ENCODE measurements around the gene NLE1. TPM values are rescaled to one million over a fixed set of nuclear protein-coding genes. Genes with fewer than 3 reads are reported as not detected.
"Not testable (repeated sequence)": the region's sequence is repeated elsewhere in the genome, so short reads cannot be mapped to it uniquely, and the experiment has no call there.

Gene NLE1
- total RNA-seq, 2 experiments from 2014 or later, result 33.0 to 35.2 TPM

DNA sequence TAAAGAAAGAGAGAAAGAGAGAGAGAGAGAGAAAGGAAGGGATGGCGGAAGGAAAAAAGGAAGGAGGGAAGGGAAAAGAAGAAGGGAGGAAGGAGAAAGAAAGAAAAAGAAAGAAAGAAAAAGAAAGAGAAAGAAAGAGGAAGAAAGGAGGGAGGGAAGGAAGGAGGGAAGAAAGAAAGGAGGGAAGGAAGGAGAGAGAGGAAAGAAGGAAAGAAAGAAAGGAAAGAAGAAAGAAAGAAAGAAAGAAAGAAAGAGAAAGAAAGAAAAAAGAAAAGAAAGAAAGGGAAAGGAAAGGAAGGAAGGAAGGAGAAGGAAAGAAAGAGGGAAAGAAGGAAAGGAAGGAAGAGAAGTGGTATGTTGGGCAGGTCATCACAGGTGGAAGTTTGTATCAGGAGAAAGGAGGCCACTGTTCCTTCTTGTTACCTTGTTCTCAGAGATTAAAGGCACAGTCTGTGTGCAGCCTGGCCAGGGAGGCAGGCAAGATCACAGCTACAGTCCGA is 32.8 kb upstream of the NLE1 start:
- Mint-ChIP-seq H3K27me3 (ENCODE audit: low read depth) (no peaks in the 10 kb centered on the region), H3K36me3 (ENCODE audit: low read depth) (no peaks in the 10 kb centered on the region), H3K4me1 (ENCODE audit: low read depth) (peaks cover 56% of the 10 kb centered on the region), H3K27ac (no peak overlapping the region), H3K9me3 (no peaks in the 10 kb centered on the region), H3K4me3 (no peak overlapping the region)
- DNase-seq, result no peak
- intact Hi-C loops (cut with micrococcal nuclease), result loop anchor here (5.0 to 10.0 kb wide), 2 partner anchors 37 to 630 kb away; partner anchors contain the start of gene TAF15
- CTCF ChIA-PET, result no interaction called here

DNA sequence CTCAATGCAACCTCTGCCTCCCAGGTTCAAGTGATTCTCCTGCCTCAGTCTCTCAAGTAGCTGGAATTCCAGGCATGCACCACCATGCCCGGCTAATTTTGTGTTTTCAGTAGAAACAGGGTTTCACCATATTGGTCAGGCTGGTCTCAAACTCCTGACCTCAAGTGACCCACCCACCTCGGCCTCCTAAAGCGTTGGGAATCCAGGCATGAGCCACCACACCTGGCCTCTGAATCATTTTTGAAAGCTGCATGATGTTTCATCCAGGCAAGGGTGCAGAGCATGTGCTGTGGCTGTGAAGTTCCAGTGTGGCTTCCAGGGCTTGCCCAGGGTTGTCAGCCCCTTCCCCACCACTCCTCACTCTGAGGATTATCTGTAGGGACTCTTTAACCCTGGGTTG is 30.2 kb upstream of the NLE1 start:
- H3K27me3 Mint-ChIP-seq (ENCODE audit: low read depth); H3K9me3 Mint-ChIP-seq; H3K36me3 Mint-ChIP-seq (ENCODE audit: low read depth); DNase-seq; H3K4me3 Mint-ChIP-seq: not testable (repeated sequence)
- intact Hi-C loops (cut with micrococcal nuclease), result loop anchor here (1.0 to 10.0 kb wide), 3 partner anchors 67 to 632 kb away; partner anchors contain the start of gene TAF15
- Mint-ChIP-seq H3K27ac (peak overlapping the region; percentile 7), H3K4me1 (ENCODE audit: low read depth) (peaks cover 41% of the 10 kb centered on the region)
- CTCF ChIA-PET, result interaction anchor here (0.7 kb wide), 1 partner anchor 578 kb away, joined by 3 read pairs; no protein-coding TSS in a partner anchor

DNA sequence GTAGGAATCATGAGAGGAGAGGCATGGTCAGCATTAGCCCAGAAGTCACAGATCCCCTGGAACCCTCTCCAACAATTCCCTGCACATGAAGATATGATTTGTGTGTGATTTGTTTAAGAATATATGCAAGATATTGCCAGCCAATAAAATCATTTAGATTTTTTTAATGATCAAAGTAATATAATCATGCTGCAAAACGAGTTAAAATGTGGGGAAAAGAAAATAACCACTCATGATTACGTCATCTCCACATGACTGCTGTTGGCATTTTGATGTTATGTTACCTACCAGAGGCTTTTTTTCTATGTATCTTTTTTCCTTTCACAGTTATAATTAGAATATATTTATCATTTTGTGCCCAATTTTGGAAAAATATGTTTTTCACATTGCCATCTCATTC is 29.7 kb upstream of the NLE1 start:
- no peaks in the 10 kb centered on the region for H3K36me3 Mint-ChIP-seq (ENCODE audit: low read depth)
- intact Hi-C loops (cut with micrococcal nuclease), result loop anchor here (1.0 to 10.0 kb wide), 6 partner anchors 67 to 633 kb away; partner anchors contain the start of gene TAF15
- peaks cover 37% of the 10 kb centered on the region for H3K4me1 Mint-ChIP-seq (ENCODE audit: low read depth)
- CTCF ChIA-PET, result interaction anchor here (0.7 kb wide), 1 partner anchor 579 kb away, joined by 3 read pairs; no protein-coding TSS in a partner anchor
- no peaks in the 10 kb centered on the region for H3K9me3 Mint-ChIP-seq
- H3K27ac Mint-ChIP-seq, result peak overlapping the region; percentile 61
- DNase-seq, result no peak
- H3K27me3 Mint-ChIP-seq (ENCODE audit: low read depth), result no peaks in the 10 kb centered on the region
- H3K4me3 Mint-ChIP-seq, result no peak overlapping the region

DNA sequence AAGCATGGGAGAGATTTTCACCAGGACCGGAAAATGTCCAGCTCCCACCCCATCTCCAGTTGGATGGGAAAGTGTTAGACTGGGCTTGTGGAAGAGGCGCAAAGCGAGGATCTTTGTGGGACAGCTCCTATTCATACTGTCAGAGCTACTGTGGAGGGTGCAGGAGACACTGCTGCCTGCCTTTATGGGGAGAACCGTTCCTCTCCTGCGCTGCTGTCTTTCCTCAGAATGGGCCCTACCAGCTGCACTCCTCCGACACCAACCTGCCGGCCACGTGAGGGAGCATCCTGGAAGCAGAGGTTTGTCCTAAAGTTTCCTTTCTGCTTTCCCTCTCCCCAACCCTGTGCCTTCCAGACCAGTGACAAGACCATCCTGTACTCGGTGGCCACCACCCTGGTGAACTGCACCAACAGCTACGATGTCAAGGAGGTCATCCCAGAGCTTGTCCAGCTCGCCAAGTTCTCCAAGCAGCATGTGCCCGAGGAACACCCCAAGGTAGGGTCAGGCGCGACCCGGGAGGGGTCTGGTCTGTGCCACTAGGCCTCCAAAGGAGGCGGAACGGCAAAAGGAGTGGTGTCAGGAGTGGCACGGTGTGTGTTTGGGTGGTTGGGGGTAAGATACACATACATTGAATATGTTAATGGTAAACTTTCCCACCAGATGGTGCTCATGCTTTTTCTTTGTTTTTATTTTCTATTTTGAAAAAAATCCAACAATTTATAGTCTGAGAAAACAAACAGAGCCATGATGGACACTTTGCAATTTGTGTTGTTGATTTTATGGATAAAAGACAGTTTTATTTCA is 29.1 kb upstream of the NLE1 start:
- H3K27ac Mint-ChIP-seq, result peak overlapping the region; percentile 61
- no peak overlapping the region for H3K4me3 Mint-ChIP-seq
- no peak for DNase-seq
- no peaks in the 10 kb centered on the region for H3K36me3 Mint-ChIP-seq (ENCODE audit: low read depth)
- intact Hi-C loops (cut with micrococcal nuclease), result loop anchor here (1.0 to 10.0 kb wide), 4 partner anchors 362 to 634 kb away; partner anchors contain the start of gene TAF15
- CTCF ChIA-PET, result interaction anchor here (0.5 to 1.4 kb wide), 5 partner anchors 61 to 368 kb away, joined by 3 to 5 read pairs (median 4); no protein-coding TSS in a partner anchor
- H3K4me1 Mint-ChIP-seq (ENCODE audit: low read depth), result peaks cover 33% of the 10 kb centered on the region
- H3K27me3 Mint-ChIP-seq (ENCODE audit: low read depth), result no peaks in the 10 kb centered on the region
- H3K9me3 Mint-ChIP-seq, result no peaks in the 10 kb centered on the region

DNA sequence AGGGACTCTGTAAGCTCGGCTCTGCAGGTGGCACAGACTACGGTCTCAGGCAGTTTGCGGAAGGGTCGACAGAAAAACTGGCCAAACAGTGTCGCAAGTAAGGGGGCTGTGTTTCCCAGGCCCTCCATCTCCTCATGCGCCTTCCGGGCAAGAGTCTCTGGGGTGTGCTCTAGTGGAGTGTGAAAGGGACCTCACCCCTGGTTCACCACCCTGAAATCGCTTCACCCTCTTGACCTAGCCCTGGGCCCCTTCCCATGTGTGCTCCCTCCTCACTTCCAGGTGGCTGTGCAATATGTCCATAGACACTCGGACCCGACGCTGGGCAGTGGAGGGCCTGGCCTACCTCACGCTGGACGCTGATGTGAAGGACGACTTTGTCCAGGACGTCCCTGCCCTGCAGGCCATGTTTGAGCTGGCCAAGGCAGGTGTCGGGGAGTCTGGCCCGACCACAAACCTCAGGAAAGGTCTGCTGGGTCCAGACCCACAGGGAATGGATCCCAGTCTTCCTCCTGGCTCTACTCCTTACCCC is 27.8 kb upstream of the NLE1 start:
- H3K27ac Mint-ChIP-seq, result no peak overlapping the region
- intact Hi-C loops (cut with micrococcal nuclease), result loop anchor here (10.0 kb wide), 1 partner anchor 635 kb away; the partner anchor contains the start of gene TAF15
- H3K4me1 Mint-ChIP-seq (ENCODE audit: low read depth), result peaks cover 30% of the 10 kb centered on the region
- no peak for DNase-seq
- CTCF ChIA-PET, result interaction anchor here (1.4 kb wide), 1 partner anchor 143 kb away, joined by 4 read pairs; no protein-coding TSS in a partner anchor
- no peaks in the 10 kb centered on the region for H3K27me3 Mint-ChIP-seq (ENCODE audit: low read depth)
- no peaks in the 10 kb centered on the region for H3K36me3 Mint-ChIP-seq (ENCODE audit: low read depth)
- H3K9me3 Mint-ChIP-seq, result no peaks in the 10 kb centered on the region
- no peak overlapping the region for H3K4me3 Mint-ChIP-seq

DNA sequence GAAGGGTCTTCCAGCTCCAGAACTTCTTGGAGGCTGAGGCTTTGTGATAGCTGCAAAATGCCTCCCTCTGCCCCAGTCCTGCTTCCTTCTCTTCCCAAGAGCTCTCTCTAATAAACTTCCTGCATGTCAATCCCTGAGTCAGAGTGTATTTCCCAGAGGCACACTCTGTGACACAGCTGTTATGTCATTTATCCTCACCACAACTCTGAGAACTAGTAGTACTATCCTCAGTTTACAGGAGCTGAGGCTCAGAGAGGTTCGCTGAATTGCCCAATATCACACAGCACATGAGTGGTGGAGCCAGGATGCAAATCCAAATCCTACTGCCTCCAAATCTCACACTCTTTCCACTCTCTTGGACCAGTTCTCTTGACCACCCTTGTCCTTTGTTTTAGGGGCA is 25.6 kb upstream of the NLE1 start:
- Mint-ChIP-seq H3K27me3 (ENCODE audit: low read depth) (no peaks in the 10 kb centered on the region), H3K4me1 (ENCODE audit: low read depth) (peaks cover 31% of the 10 kb centered on the region), H3K27ac (no peak overlapping the region), H3K9me3 (no peaks in the 10 kb centered on the region), H3K4me3 (no peak overlapping the region), H3K36me3 (ENCODE audit: low read depth) (no peaks in the 10 kb centered on the region)
- no peak for DNase-seq
- intact Hi-C loops (cut with micrococcal nuclease), result no loop called here
- CTCF ChIA-PET, result interaction anchor here (0.8 to 0.9 kb wide), 3 partner anchors 16 to 60 kb away, joined by 3 to 4 read pairs (median 3); no protein-coding TSS in a partner anchor

DNA sequence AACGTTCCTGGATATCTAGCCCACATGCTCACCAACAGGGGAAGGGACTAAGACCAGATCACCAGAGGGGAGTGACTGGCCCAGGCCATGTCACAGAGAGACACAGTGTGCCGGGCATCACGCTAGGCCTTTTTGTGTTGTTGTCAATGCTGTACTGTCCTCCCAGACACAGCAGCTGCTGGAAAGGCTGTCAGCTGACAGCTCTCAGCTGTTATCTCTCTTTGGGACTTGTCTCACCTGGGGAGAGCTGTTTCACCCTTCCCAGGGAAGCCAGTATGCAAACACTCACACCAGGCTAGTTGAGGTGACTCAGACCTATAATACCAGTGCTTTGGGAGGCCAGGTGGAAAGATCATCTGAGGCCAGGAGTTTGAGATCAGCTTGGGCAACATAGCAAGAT is 24.9 kb upstream of the NLE1 start:
- CTCF ChIA-PET, result interaction anchor here (0.8 to 0.9 kb wide), 2 partner anchors 17 to 56 kb away, joined by 3 to 4 read pairs; no protein-coding TSS in a partner anchor
- Mint-ChIP-seq H3K27ac (no peak overlapping the region), H3K27me3 (ENCODE audit: low read depth) (no peaks in the 10 kb centered on the region), H3K36me3 (ENCODE audit: low read depth) (no peaks in the 10 kb centered on the region), H3K9me3 (no peaks in the 10 kb centered on the region), H3K4me1 (ENCODE audit: low read depth) (peaks cover 29% of the 10 kb centered on the region), H3K4me3 (no peak overlapping the region)
- no peak for DNase-seq
- intact Hi-C loops (cut with micrococcal nuclease), result no loop called here

DNA sequence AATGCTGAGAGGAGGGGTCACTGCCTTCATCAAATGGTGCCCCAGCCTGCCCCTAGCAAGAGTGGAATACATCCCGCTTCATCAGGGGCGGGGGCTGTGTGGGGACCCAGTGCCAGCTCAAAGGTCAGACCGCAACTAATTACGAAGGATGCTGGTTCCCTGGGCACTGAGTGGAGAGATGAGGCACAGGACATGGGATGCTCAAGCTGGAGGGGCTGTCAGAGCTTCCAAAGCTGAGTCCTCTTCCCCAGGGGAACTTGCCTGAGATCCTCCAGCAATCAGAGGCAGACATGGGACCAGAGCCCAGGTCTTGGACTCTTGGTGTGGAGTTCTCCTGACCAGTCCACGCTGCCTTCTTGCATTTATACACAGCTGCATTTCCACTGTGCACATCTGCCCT is 24.4 kb upstream of the NLE1 start:
- H3K4me1 Mint-ChIP-seq (ENCODE audit: low read depth), result peaks cover 30% of the 10 kb centered on the region
- H3K36me3 Mint-ChIP-seq (ENCODE audit: low read depth), result no peaks in the 10 kb centered on the region
- CTCF ChIA-PET, result interaction anchor here (0.8 kb wide), 1 partner anchor 63 kb away, joined by 3 read pairs; no protein-coding TSS in a partner anchor
- no peak for DNase-seq
- intact Hi-C loops (cut with micrococcal nuclease), result no loop called here
- no peak overlapping the region for H3K4me3 Mint-ChIP-seq
- H3K27me3 Mint-ChIP-seq (ENCODE audit: low read depth), result no peaks in the 10 kb centered on the region
- H3K27ac Mint-ChIP-seq, result no peak overlapping the region
- H3K9me3 Mint-ChIP-seq, result no peaks in the 10 kb centered on the region

DNA sequence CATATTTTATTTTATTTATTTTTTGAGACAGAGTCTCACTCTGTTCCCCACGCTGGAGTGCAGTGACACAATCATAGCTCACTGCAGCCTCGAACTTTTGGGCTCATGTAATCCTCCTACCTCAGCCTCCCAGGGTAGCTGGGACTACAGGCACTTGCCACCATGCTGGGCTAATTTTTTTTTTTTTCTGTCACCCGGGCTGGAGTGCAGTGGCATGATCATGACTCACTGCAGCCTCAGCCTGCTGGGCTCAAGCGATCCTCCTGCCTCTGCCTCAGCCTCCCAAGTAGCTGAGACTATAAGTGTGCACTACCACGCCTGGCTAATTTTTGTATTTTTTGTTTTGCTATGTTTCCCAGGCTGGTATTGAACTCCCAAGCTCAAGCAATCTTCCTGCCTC is 22.6 kb upstream of the NLE1 start:
- CTCF ChIA-PET, result interaction anchor here (0.7 to 1.5 kb wide), 3 partner anchors 21 to 599 kb away, joined by 4 to 6 read pairs (median 5); no protein-coding TSS in a partner anchor
- DNase-seq, result no peak
- Mint-ChIP-seq H3K36me3 (ENCODE audit: low read depth) (no peaks in the 10 kb centered on the region), H3K27me3 (ENCODE audit: low read depth) (no peaks in the 10 kb centered on the region), H3K4me3 (no peak overlapping the region), H3K27ac (no peak overlapping the region), H3K9me3 (no peaks in the 10 kb centered on the region), H3K4me1 (ENCODE audit: low read depth) (peaks cover 46% of the 10 kb centered on the region)
- intact Hi-C loops (cut with micrococcal nuclease), result loop anchor here (5.0 kb wide), 2 partner anchors 148 to 323 kb away; no protein-coding TSS in a partner anchor

DNA sequence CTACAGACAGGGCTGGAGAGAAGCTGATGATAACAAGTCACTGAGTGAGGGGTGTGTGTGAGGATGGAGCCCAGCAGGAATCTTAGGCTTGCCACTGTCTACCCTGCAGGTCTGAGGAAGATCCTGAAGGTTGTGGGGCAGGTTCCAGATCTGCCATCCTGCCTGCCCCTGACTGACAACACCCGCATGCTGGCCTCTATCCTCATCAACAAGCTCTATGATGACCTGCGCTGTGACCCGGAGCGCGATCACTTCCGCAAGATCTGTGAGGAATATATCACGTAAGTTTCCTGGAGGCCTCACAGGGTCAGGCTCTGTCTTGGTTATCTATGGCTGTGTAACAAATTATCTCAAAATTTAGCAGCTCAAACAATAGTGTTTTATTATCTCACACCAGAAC is 21.8 kb upstream of the NLE1 start:
- DNase-seq, result no peak
- Mint-ChIP-seq H3K36me3 (ENCODE audit: low read depth) (no peaks in the 10 kb centered on the region), H3K27me3 (ENCODE audit: low read depth) (no peaks in the 10 kb centered on the region), H3K27ac (no peak overlapping the region), H3K9me3 (no peaks in the 10 kb centered on the region), H3K4me3 (no peak overlapping the region), H3K4me1 (ENCODE audit: low read depth) (peaks cover 53% of the 10 kb centered on the region)
- intact Hi-C loops (cut with micrococcal nuclease), result loop anchor here (5.0 kb wide), 2 partner anchors 148 to 323 kb away; no protein-coding TSS in a partner anchor
- CTCF ChIA-PET, result interaction anchor here (0.5 to 1.4 kb wide), 2 partner anchors 20 to 473 kb away, joined by 3 to 5 read pairs; no protein-coding TSS in a partner anchor

DNA sequence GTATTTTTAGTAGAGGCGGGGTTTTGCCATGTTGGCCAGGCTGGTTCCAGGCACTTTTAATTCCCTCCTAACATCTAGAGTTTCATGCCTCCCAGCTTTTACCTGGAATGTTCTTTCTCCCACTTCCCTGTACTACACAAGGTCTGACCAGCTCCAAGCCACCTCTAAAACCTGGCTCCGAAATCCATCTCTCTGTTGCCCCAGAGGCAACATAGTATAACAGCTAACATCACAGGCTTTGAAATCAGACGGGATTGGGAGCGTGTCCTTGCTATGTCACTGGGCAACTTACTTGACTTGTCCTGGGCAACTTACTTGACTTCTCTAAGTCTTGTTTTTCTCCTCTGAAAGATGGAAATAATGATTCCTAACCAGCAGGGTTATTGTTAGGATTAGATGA is 20.7 kb upstream of the NLE1 start:
- Mint-ChIP-seq H3K4me1 (ENCODE audit: low read depth) (peaks cover 53% of the 10 kb centered on the region), H3K27me3 (ENCODE audit: low read depth) (no peaks in the 10 kb centered on the region), H3K4me3 (no peak overlapping the region), H3K9me3 (no peaks in the 10 kb centered on the region), H3K36me3 (ENCODE audit: low read depth) (no peaks in the 10 kb centered on the region), H3K27ac (no peak overlapping the region)
- DNase-seq, result no peak
- intact Hi-C loops (cut with micrococcal nuclease), result loop anchor here (5.0 kb wide), 2 partner anchors 150 to 325 kb away; no protein-coding TSS in a partner anchor
- CTCF ChIA-PET, result no interaction called here

DNA sequence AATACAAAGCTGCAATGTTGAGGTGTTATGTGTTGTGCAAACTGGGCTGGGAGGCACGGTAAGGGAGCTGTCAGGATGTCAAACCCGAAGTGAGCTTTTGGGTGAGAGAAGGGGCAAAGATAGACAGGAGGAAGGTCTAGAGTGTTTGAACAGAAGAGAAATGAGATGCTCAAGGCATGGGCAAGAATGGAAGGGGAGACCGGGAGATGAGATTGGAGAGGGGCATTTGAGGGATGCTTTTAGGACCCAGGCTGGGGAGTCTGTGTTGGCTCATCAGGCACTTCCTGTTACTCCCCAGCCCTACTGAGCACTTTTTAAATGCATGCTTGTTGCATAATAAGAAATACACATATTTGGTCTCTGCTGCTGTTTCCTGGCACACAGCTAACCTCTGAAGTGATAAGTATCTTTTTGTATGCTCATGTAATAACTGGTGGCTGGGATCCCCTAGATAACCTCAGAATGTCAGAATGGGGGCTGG is 19.2 kb upstream of the NLE1 start:
- peaks cover 50% of the 10 kb centered on the region for H3K4me1 Mint-ChIP-seq (ENCODE audit: low read depth)
- no peaks in the 10 kb centered on the region for H3K36me3 Mint-ChIP-seq (ENCODE audit: low read depth)
- H3K27ac Mint-ChIP-seq, result peak overlapping the region; percentile 73
- DNase-seq, result peak; percentile 35
- H3K9me3 Mint-ChIP-seq, result no peaks in the 10 kb centered on the region
- H3K4me3 Mint-ChIP-seq, result peak overlapping the region; percentile 47
- intact Hi-C loops (cut with micrococcal nuclease), result loop anchor here (1.0 to 5.0 kb wide), 3 partner anchors 53 to 326 kb away; no protein-coding TSS in a partner anchor
- no peaks in the 10 kb centered on the region for H3K27me3 Mint-ChIP-seq (ENCODE audit: low read depth)
- CTCF ChIA-PET, result interaction anchor here (0.6 to 1.6 kb wide), 6 partner anchors 8 to 586 kb away, joined by 3 to 5 read pairs (median 4); no protein-coding TSS in a partner anchor
